Spleen (tissue), 7 donors: Measurements from ENCODE around the gene RGMB.

Experiments
- POLR2A ChIP-seq, 3 donors: fragments of 450-650 bp; IDR thresholded peaks; one replicate each; pipeline ENCODE4 v1.5.1; 2017; ENCODE audit warnings: antibody characterized with exemption in 3 of 3, mild to moderate bottlenecking in 1 of 3
- TF ChIP-seq, protein P1 (sequence below), 11 experiments: fragments of 200-600 bp in 7 of 11; fragments of 450-650 bp in 4 of 11; sonication (generic) in 4 of 11; IDR thresholded peaks in 8 of 11; conservative IDR thresholded peaks in 3 of 11; 1 replicate in 7 of 11; 2 replicates in 4 of 11; pipeline versions ENCODE4 v1.4.0 to v1.8.0; 2016 to 2021; ENCODE audit warnings: antibody characterized with exemption in 11 of 11, inconsistent platforms in 4 of 11, mild to moderate bottlenecking in 1 of 11
- donor health status: DM: no; HTN: no; CAD: no; lungs with moderate emphysema.
- donor health status: DM: no; HTN: no; CAD: no.
- donor health status: DM: no; HTN: no; CAD: no.

DNA sequence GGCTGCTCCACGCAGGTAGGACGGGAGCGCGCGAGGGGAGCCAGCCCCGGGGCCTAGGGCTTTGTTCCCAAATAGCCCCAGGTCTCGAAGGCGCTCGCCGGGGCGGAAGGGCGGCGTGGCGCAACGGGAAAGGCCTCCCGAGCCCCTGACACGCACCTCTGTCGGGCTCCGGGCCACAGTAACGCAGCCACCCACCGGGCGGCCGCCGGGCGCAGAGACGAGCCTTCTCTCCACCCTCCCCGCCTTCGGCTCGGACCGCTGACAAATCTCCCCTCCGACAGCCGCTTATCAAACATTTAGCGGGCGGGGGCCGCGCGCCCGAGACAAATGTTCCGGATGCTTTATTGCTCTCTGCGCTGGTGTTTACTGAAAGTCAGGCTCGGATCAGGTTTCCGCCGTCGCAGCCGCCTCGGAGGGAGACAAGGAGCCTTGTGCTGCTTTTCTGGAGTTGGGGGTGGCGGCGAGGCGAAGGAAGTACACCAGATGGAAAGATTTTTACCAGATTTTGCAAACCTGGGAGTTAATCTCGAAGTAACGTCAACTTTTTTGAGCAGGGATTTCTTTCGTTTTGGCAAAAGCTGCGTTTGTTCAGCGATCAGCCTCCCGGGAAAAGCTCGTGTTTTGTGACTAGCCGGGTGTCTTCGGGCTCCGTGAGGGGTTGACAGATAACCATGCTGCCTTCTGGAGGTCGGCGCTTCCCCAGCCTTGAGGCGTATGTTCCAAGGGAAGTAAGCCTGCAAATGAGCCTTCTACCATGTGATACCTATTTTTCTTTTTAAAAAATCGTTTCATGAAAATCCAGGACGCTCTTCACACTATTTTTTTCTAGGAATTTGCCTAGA lies 950 bp downstream of the RGMB start:
- TF ChIP-seq, protein P1, sequence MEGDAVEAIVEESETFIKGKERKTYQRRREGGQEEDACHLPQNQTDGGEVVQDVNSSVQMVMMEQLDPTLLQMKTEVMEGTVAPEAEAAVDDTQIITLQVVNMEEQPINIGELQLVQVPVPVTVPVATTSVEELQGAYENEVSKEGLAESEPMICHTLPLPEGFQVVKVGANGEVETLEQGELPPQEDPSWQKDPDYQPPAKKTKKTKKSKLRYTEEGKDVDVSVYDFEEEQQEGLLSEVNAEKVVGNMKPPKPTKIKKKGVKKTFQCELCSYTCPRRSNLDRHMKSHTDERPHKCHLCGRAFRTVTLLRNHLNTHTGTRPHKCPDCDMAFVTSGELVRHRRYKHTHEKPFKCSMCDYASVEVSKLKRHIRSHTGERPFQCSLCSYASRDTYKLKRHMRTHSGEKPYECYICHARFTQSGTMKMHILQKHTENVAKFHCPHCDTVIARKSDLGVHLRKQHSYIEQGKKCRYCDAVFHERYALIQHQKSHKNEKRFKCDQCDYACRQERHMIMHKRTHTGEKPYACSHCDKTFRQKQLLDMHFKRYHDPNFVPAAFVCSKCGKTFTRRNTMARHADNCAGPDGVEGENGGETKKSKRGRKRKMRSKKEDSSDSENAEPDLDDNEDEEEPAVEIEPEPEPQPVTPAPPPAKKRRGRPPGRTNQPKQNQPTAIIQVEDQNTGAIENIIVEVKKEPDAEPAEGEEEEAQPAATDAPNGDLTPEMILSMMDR (IDR thresholded peaks at IDR 0.05 in 8 of 11, conservative IDR thresholded peaks at IDR 0.05 in 3 of 11): no peak
- peak in 1 of 3 donors; percentile 10 for TF ChIP-seq POLR2A (IDR thresholded peaks at IDR 0.05)
